A549 treated with AZD9567 at 1 μM for 4 hours (cell line): ENCODE results near the gene ATXN1. TPM values are rescaled to one million over a fixed set of nuclear protein-coding genes. Genes with fewer than 3 reads are reported as not detected.

Experiments used
- total RNA-seq: library from RNA; stranded (reverse); fragments of 200-300 nt; extraction: Qiagen RNA extraction; gene quantifications from 5 replicates; pipeline ENCODE4 v1.2.3, GENCODE V29; 2022; ENCODE audit not compliant: insufficient read depth

ATXN1 gene
- 2.1 to 2.8 TPM (median 2.1 TPM) in 5 replicates for total RNA-seq

DNA sequence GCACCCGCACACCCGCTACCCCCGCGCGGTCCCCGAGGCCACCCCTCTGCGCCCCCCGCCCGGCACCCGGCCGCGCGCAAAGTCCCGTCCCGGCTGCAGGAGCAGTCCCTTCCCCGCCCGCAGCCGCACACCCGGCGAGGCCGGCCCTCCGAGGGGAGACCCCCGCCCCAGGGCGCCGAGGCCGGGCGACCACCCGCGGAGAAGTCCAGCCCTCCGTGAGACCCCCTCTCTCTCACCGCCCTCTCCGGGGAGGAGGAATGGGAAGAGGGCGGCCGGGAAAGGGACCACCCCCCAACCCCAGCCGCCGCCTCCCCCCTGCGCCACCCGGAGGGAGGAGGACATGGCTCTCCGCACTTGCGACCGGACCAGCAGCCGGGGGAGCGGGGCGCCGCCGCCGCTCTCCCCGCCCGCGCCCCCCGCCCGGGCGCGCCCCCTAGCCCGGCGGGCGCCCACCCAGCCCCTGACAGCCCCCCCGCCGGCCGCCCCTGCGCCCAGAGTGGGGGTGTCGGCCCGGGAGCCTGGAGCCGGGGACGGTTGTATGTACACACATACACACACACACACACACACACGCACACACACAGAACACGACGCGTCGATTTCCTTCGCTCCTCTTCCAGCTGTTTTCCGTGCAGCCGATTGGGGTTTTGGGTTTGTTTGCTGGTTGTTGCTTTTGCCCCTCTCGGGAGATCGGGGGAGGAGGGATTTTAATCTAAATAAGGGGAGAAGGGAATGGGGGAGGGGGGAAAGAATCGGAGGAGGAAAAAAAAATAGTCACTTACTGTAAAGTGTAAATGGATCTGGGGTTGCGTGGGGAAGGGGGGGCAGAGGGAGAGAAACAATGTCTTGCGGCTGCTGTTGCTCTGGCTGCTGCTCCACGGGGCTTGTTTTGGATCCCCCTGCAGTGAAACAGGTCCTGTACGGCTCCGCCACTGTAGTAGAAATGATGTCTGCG lies at the start of gene ATXN1:
Gene ATXN1, minus strand, starts transcription at position 945 of the 955 bp plus-strand sequence.

